ENCODE results near the gene SH3RF2. TPM values are rescaled to one million over a fixed set of nuclear protein-coding genes. Genes with fewer than 3 reads are reported as not detected.
A peak's percentile ranks its signal among the peaks of the same experiment; 100 is the strongest.

Gene SH3RF2
- total RNA-seq, 1 donor from 2014 or later, result 376 TPM

- peaks cover 8% of the 10 kb centered on the region for H3K4me1 ChIP-seq
- intact Hi-C loops (cut with micrococcal nuclease), result no loop called here
- no peak overlapping the region for H3K4me3 ChIP-seq
- no peaks in the 10 kb centered on the region for H3K9me3 ChIP-seq (replicated peaks)
- TF ChIP-seq CTCF (IDR thresholded peaks at IDR 0.05; ENCODE audit: borderline replicate concordance), result no peak
- no peaks in the 10 kb centered on the region for H3K27me3 ChIP-seq (ENCODE audit: low read depth)
- DNase-seq, result no peak
- H3K36me3 ChIP-seq, result no peaks in the 10 kb centered on the region
- peak overlapping the region; percentile 52 for H3K27ac ChIP-seq (replicated peaks)
Measured at GRCh38 chr5:146016764-146017484, 80.5 kb downstream of the SH3RF2 start.

GRCh38 chr5:146018514-146019375 is 82.4 kb downstream of the SH3RF2 start:
- Histone ChIP-seq H3K4me3 (no peak overlapping the region), H3K27ac (replicated peaks) (no peak overlapping the region), H3K36me3 (no peaks in the 10 kb centered on the region), H3K4me1 (peaks cover 8% of the 10 kb centered on the region), H3K9me3 (replicated peaks) (no peaks in the 10 kb centered on the region), H3K27me3 (ENCODE audit: low read depth) (no peaks in the 10 kb centered on the region)
- intact Hi-C loops (cut with micrococcal nuclease), result no loop called here
- TF ChIP-seq CTCF (IDR thresholded peaks at IDR 0.05; ENCODE audit: borderline replicate concordance), result no peak
- no peak for DNase-seq

DNA sequence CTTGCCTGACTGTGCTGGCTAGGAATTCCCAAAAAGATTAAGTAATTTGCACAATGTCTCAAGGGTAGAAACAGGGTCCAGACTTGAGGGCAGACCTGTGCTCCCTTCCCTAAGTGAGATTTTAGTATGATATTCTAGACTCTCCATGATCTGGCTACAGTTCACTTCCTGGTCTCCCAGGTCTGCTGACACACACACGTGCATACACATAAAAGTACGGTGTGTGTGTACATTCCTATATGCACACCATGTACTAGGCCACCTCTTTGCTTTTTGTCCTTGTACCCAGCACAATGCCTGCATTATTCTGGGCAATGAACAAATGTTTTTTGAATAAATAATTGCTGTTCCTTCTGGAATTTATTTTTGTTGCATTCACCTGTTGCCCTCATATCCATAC is 83.7 kb downstream of the SH3RF2 start:
- no peaks in the 10 kb centered on the region for H3K36me3 ChIP-seq
- no peak overlapping the region for H3K4me3 ChIP-seq
- H3K9me3 ChIP-seq (replicated peaks), result no peaks in the 10 kb centered on the region
- no peak overlapping the region for H3K27ac ChIP-seq (replicated peaks)
- TF ChIP-seq CTCF (IDR thresholded peaks at IDR 0.05; ENCODE audit: borderline replicate concordance), result no peak
- intact Hi-C loops (cut with micrococcal nuclease), result no loop called here
- peaks cover 8% of the 10 kb centered on the region for H3K4me1 ChIP-seq
- no peak for DNase-seq
- no peaks in the 10 kb centered on the region for H3K27me3 ChIP-seq (ENCODE audit: low read depth)

- H3K4me1 ChIP-seq, result no peaks in the 10 kb centered on the region
- intact Hi-C loops (cut with micrococcal nuclease), result no loop called here
- DNase-seq, result no peak
Measured at GRCh38 chr5:146024034-146024433, 87.7 kb downstream of the SH3RF2 start.

More at GRCh38 chr5:146024034-146024433, 87.7 kb downstream of the SH3RF2 start:
- Histone ChIP-seq H3K9me3 (replicated peaks) (no peaks in the 10 kb centered on the region), H3K27me3 (ENCODE audit: low read depth) (no peaks in the 10 kb centered on the region), H3K27ac (replicated peaks) (no peak overlapping the region), H3K36me3 (no peaks in the 10 kb centered on the region), H3K4me3 (no peak overlapping the region)
- no peak for TF ChIP-seq CTCF (IDR thresholded peaks at IDR 0.05; ENCODE audit: borderline replicate concordance)

Measured in left ventricle myocardium inferior (tissue), 1 donor.